ENCODE measurements around the gene FUT8. TPM values are rescaled to one million over a fixed set of nuclear protein-coding genes. Genes with fewer than 3 reads are reported as not detected.

FUT8 gene
- total RNA-seq, 1 donor from 2014 or later: 131 TPM

- no peaks in the 10 kb centered on the region for H3K27me3 Mint-ChIP-seq (ENCODE audit: insufficient read depth, low read depth)
- no peak overlapping the region for H3K9ac ChIP-seq
- no peak overlapping the region for H3K4me3 Mint-ChIP-seq
- peaks cover 4% of the 10 kb centered on the region for H3F3A ChIP-seq (ENCODE audit: low read depth)
- H3K9me3 ChIP-seq (ENCODE audit: low read depth): peaks cover 7% of the 10 kb centered on the region
- peaks cover 17% of the 10 kb centered on the region for H3K9me3 Mint-ChIP-seq
- H3K4me1 Mint-ChIP-seq: peaks cover 2% of the 10 kb centered on the region
- no peak overlapping the region for H3K4me2 ChIP-seq
- no peak overlapping the region for H3K4me3 ChIP-seq
- H3K79me2 ChIP-seq (ENCODE audit: low read depth): peaks cover 77% of the 10 kb centered on the region
- H3K36me3 ChIP-seq: peaks cover 20% of the 10 kb centered on the region
- no peak overlapping the region for H2AFZ ChIP-seq (replicated peaks)
- H4K20me1 ChIP-seq (ENCODE audit: low read depth): no peaks in the 10 kb centered on the region
- H3K27ac Mint-ChIP-seq: no peak overlapping the region
- TF ChIP-seq EZH2 (IDR thresholded peaks at IDR 0.05) (no peak), EZH2phosphoT487 (IDR thresholded peaks at IDR 0.05) (no peak)
- no peaks in the 10 kb centered on the region for H3K27me3 ChIP-seq
- H3K4me1 ChIP-seq: peaks cover 2% of the 10 kb centered on the region
- H3K36me3 Mint-ChIP-seq: peaks cover 20% of the 10 kb centered on the region
- DNase-seq (ENCODE audit: low spot score): no peak
- H3K27ac ChIP-seq: no peak overlapping the region
Observed at GRCh38 chr14:65453807-65454480, 41.4 kb downstream of the FUT8 start.

DNA sequence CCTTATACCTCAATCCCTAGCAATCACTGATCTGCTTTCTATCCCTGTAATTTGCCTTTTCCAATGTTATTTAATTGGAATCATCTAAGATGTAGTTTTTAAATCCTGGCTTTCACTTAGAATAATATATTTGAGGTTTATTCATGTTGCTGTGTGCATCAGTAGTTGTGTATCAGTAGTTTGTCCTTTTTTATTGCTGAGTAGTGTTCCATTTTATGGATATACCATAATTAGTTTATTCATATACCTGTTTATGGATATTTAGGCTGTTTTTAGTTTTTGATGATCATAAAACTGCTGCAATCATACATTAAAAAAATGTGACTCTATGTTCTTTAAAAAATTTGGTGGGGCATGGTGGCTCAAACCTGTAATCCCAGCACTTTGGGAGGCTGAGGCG is 43.7 kb downstream of the FUT8 start:
- H3K4me1 ChIP-seq: peaks cover 2% of the 10 kb centered on the region
- no peak overlapping the region for H3K9ac ChIP-seq
- peaks cover 8% of the 10 kb centered on the region for H3F3A ChIP-seq (ENCODE audit: low read depth)
- Mint-ChIP-seq H3K36me3 (peaks cover 32% of the 10 kb centered on the region), H3K27me3 (ENCODE audit: insufficient read depth, low read depth) (no peaks in the 10 kb centered on the region), H3K27ac (no peak overlapping the region), H3K4me1 (peaks cover 2% of the 10 kb centered on the region), H3K9me3 (peaks cover 17% of the 10 kb centered on the region), H3K4me3 (no peak overlapping the region)
- peaks cover 59% of the 10 kb centered on the region for H3K79me2 ChIP-seq (ENCODE audit: low read depth)
- no peak overlapping the region for H3K4me3 ChIP-seq
- H3K36me3 ChIP-seq: peaks cover 24% of the 10 kb centered on the region
- no peak for DNase-seq (ENCODE audit: low spot score)
- no peaks in the 10 kb centered on the region for H3K27me3 ChIP-seq
- H3K9me3 ChIP-seq (ENCODE audit: low read depth): peaks cover 7% of the 10 kb centered on the region
- no peak for TF ChIP-seq EZH2 (IDR thresholded peaks at IDR 0.05)
- no peak for TF ChIP-seq CTCF (IDR thresholded peaks at IDR 0.05)
- no peak for TF ChIP-seq EZH2phosphoT487 (IDR thresholded peaks at IDR 0.05)
- no peak overlapping the region for H3K4me2 ChIP-seq
- H3K27ac ChIP-seq: no peak overlapping the region
- H4K20me1 ChIP-seq (ENCODE audit: low read depth): no peaks in the 10 kb centered on the region
- no peak overlapping the region for H2AFZ ChIP-seq (replicated peaks)

- H3K4me2 ChIP-seq: peak overlapping the region; percentile 3
- no peak overlapping the region for H3K27ac Mint-ChIP-seq
Observed at GRCh38 chr14:65461730-65462129, 49.2 kb downstream of the FUT8 start.

More at GRCh38 chr14:65461730-65462129, 49.2 kb downstream of the FUT8 start:
- Histone ChIP-seq H3K27me3 (no peaks in the 10 kb centered on the region), H3F3A (ENCODE audit: low read depth) (peaks cover 8% of the 10 kb centered on the region), H2AFZ (replicated peaks) (no peak overlapping the region), H3K36me3 (peaks cover 11% of the 10 kb centered on the region), H4K20me1 (ENCODE audit: low read depth) (no peaks in the 10 kb centered on the region), H3K79me2 (ENCODE audit: low read depth) (peaks cover 54% of the 10 kb centered on the region), H3K4me1 (peaks cover 9% of the 10 kb centered on the region), H3K9me3 (ENCODE audit: low read depth) (no peaks in the 10 kb centered on the region), H3K9ac (no peak overlapping the region), H3K4me3 (no peak overlapping the region), H3K27ac (no peak overlapping the region)
- Mint-ChIP-seq H3K27me3 (ENCODE audit: insufficient read depth, low read depth) (no peaks in the 10 kb centered on the region), H3K36me3 (peaks cover 31% of the 10 kb centered on the region), H3K4me1 (peaks cover 2% of the 10 kb centered on the region), H3K4me3 (no peak overlapping the region), H3K9me3 (peaks cover 7% of the 10 kb centered on the region)
- DNase-seq (ENCODE audit: low spot score): no peak
- no peak for TF ChIP-seq EZH2phosphoT487 (IDR thresholded peaks at IDR 0.05)
- no peak for TF ChIP-seq CTCF (IDR thresholded peaks at IDR 0.05)
- TF ChIP-seq EZH2 (IDR thresholded peaks at IDR 0.05): no peak

Measured in neural progenitor cell (in vitro differentiated cells).